ENCODE data around the gene INO80B. TPM values are rescaled to one million over a fixed set of nuclear protein-coding genes. Genes with fewer than 3 reads are reported as not detected.
"Not testable (repeated sequence)": the region's sequence is repeated elsewhere in the genome, so short reads cannot be mapped to it uniquely, and the experiment has no call there.

The INO80B gene
- polyA plus RNA-seq, 1 donor from 2014 or later, result 35.2 TPM

- Histone ChIP-seq H3F3A (ENCODE audit: insufficient read depth, low read length, poor library complexity, severe bottlenecking) (no peaks in the 10 kb centered on the region), H3K4me2 (ENCODE audit: low read length) (no peak overlapping the region), H3K27ac (ENCODE audit: low read length) (no peak overlapping the region), H2AFZ (ENCODE audit: low read depth, low read length) (no peak overlapping the region), H4K20me1 (ENCODE audit: insufficient read depth) (no peaks in the 10 kb centered on the region), H3K9me2 (ENCODE audit: insufficient read depth, low read length) (no peaks in the 10 kb centered on the region), H3K27me3 (ENCODE audit: insufficient read depth, low read depth, low read length) (no peaks in the 10 kb centered on the region), H3K4me3 (ENCODE audit: low read length) (no peak overlapping the region), H3K9me3 (ENCODE audit: low read length) (no peaks in the 10 kb centered on the region), H3K36me3 (ENCODE audit: insufficient read depth, low read length) (no peaks in the 10 kb centered on the region), H3K9ac (ENCODE audit: low read length) (no peak overlapping the region), H3K79me2 (replicated peaks; ENCODE audit: insufficient read depth, low read length) (peaks cover 18% of the 10 kb centered on the region)
- TF ChIP-seq SMC3 (conservative IDR thresholded peaks at IDR 0.05; ENCODE audit: poor library complexity), result no peak
- TF ChIP-seq TAF1 (IDR thresholded peaks at IDR 0.05; ENCODE audit: low read depth), result no peak
- TF ChIP-seq EP300 (conservative IDR thresholded peaks at IDR 0.05; ENCODE audit: poor library complexity, severe bottlenecking), result no peak
- TF ChIP-seq REST (IDR thresholded peaks at IDR 0.05; ENCODE audit: borderline replicate concordance), result no peak
Measured at GRCh38 chr2:74462786-74463105, 7.9 kb downstream of the INO80B start.

GRCh38 chr2:74464406-74464805 lies 9.5 kb downstream of the INO80B start:
- Histone ChIP-seq H3K27me3 (ENCODE audit: insufficient read depth, low read depth, low read length) (no peaks in the 10 kb centered on the region), H3K79me2 (replicated peaks; ENCODE audit: insufficient read depth, low read length) (peaks cover 9% of the 10 kb centered on the region), H3K9me3 (ENCODE audit: low read length) (no peaks in the 10 kb centered on the region), H3K4me3 (ENCODE audit: low read length) (peak overlapping the region; percentile 95), H3K36me3 (ENCODE audit: insufficient read depth, low read length) (no peaks in the 10 kb centered on the region), H3K9ac (ENCODE audit: low read length) (peak overlapping the region; percentile 82), H3K27ac (ENCODE audit: low read length) (peak overlapping the region; percentile 66), H3K4me2 (ENCODE audit: low read length) (peak overlapping the region; percentile 91), H3K9me2 (ENCODE audit: insufficient read depth, low read length) (no peaks in the 10 kb centered on the region), H3F3A (ENCODE audit: insufficient read depth, low read length, poor library complexity, severe bottlenecking) (no peaks in the 10 kb centered on the region), H4K20me1 (ENCODE audit: insufficient read depth) (no peaks in the 10 kb centered on the region), H2AFZ (ENCODE audit: low read depth, low read length) (no peak overlapping the region)
- no peak for TF ChIP-seq EP300 (conservative IDR thresholded peaks at IDR 0.05; ENCODE audit: poor library complexity, severe bottlenecking)
- TF ChIP-seq TAF1 (IDR thresholded peaks at IDR 0.05; ENCODE audit: low read depth), result no peak
- TF ChIP-seq RAD21 (conservative IDR thresholded peaks at IDR 0.05), result no peak
- TF ChIP-seq REST (IDR thresholded peaks at IDR 0.05; ENCODE audit: borderline replicate concordance), result no peak
- no peak for TF ChIP-seq SMC3 (conservative IDR thresholded peaks at IDR 0.05; ENCODE audit: poor library complexity)
- TF ChIP-seq CTCF (IDR thresholded peaks at IDR 0.05; ENCODE audit: poor library complexity, severe bottlenecking), result no peak
- TF ChIP-seq MXI1 (conservative IDR thresholded peaks at IDR 0.05; ENCODE audit: poor library complexity, severe bottlenecking), result no peak
- no peak for TF ChIP-seq EZH2 (IDR thresholded peaks at IDR 0.05; ENCODE audit: borderline replicate concordance, insufficient read depth, low read length, poor library complexity, severe bottlenecking)
- no peak for TF ChIP-seq POLR2AphosphoS5 (IDR thresholded peaks at IDR 0.05)

- H3K36me3 ChIP-seq (ENCODE audit: insufficient read depth, low read length); H3K27ac ChIP-seq (ENCODE audit: low read length); H3K9me2 ChIP-seq (ENCODE audit: insufficient read depth, low read length); H4K20me1 ChIP-seq (ENCODE audit: insufficient read depth); H3K9me3 ChIP-seq (ENCODE audit: low read length); H3K4me2 ChIP-seq (ENCODE audit: low read length); H3F3A ChIP-seq (ENCODE audit: insufficient read depth, low read length, poor library complexity, severe bottlenecking); H3K79me2 ChIP-seq (replicated peaks; ENCODE audit: insufficient read depth, low read length); H3K9ac ChIP-seq (ENCODE audit: low read length); H3K27me3 ChIP-seq (ENCODE audit: insufficient read depth, low read depth, low read length); H2AFZ ChIP-seq (ENCODE audit: low read depth, low read length); H3K4me3 ChIP-seq (ENCODE audit: low read length): not testable (repeated sequence)
Measured at GRCh38 chr2:74470742-74471141, 15.9 kb downstream of the INO80B start.

All from neural cell (in vitro differentiated cells).